Measurements from ENCODE around the gene TRIM74.
"Not testable (repeated sequence)": the region's sequence is repeated elsewhere in the genome, so short reads cannot be mapped to it uniquely, and the experiment has no call there.

The TRIM74 gene

DNA sequence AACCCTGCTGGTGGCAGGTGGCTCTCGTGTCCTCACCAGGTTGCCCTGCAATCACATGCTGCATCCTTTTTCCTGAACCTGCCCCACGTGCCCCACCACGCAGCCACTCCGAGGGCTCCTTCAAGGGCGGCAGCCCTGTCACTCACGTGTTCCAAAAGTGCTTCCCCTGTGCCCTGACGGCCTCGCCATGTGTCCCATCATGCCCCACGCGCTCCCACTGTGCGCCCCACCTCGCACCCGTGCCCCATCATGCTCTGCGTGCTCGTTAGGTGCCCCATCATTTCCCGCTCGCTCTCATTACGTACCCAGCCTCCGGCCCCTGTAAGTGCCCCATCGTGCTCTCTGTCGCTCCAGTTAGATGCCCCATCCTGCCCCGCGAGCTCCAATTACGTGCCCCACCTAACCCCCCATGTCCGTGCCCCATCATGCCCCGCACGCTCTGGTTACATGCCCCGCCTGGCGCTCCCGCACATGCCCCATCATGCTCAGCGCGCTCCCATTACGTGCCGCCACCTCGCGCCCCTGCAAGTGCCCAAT lies at the start of gene TRIM74:
TSS of gene TRIM74 (minus strand) at position 487 of the 537 bp plus-strand sequence. CDS start 3,309 bp downstream, outside the sequence.
- H3K4me3 ChIP-seq (ENCODE audit: low read depth, low read length), result not testable (repeated sequence)

DNA sequence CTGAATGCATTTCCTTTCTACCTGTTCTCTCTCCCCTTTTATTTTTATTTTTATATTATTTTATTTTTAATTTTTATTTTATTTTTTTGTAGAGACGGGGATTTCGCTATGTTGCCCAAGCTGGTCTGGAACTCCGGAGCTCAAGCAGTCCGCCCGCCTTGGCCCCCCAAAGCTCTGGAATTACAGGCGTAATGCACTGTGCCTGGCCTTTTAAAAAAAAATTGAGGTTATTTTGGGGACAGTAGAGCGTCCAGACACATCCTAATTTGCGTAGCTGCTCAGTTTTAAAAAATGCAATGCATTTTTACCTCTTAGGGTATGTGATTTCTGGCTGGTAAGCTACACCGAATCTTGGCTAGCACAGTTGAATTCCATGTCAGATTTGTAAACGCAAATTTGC lies 37.2 kb upstream of the TRIM74 start:
- H3K4me3 ChIP-seq (ENCODE audit: low read depth, low read length), result peak overlapping the region; percentile 46

DNA sequence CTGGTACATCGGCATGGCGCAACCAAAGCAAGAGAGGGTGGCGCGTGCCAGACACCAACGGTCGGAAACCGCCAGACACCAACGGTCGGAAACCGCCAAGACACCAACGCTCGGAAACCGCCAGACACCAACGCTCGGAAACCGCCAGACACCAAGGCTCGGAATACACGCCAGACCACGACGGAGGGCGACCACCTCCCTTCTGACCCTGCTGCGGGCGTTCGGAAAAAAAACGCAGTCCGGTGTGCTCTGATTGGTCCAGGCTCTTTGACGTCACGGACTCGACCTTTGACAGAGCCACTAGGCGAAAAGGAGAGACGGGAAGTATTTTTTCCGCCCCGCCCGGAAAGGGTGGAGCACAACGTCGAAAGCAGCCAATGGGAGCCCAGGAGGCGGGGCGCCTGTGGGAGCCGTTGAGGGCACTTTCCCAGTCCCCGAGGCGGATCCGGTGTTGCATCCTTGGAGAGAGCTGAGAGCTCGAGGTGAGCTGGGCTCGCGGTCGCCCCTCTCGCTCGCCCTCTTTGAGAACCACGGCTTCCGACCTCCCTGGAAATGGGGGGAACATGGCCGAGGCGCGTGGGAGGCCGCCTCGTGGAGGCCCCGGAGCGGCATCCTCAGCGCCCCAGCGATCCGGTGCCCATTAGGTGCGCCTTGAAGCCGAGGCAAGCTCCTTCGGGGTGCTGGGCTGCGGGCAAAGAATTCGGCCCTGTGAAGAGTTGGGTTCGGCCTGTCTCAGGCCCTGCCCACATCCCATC lies 36.6 kb upstream of the TRIM74 start:
- H3K4me3 ChIP-seq (ENCODE audit: low read depth, low read length), result peak overlapping the region; percentile 53

DNA sequence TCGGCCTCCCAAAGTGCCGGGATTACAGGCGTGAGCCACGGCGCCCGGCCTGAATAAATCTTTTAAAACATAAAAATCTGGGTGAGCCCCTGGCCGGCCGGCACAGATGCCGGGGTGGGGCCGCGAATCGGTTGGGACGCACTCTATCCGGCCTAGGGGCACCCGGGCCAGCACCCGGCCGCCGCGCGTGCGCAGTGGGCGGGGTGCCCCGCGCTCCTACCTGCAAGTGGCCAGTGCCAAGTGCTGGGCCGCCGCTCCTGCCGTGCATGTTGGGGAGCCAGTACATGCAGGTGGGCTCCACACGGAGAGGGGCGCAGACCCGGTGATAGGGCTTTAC lies 36.1 kb upstream of the TRIM74 start:
- peak overlapping the region; percentile 53 for H3K4me3 ChIP-seq (ENCODE audit: low read depth, low read length)

DNA sequence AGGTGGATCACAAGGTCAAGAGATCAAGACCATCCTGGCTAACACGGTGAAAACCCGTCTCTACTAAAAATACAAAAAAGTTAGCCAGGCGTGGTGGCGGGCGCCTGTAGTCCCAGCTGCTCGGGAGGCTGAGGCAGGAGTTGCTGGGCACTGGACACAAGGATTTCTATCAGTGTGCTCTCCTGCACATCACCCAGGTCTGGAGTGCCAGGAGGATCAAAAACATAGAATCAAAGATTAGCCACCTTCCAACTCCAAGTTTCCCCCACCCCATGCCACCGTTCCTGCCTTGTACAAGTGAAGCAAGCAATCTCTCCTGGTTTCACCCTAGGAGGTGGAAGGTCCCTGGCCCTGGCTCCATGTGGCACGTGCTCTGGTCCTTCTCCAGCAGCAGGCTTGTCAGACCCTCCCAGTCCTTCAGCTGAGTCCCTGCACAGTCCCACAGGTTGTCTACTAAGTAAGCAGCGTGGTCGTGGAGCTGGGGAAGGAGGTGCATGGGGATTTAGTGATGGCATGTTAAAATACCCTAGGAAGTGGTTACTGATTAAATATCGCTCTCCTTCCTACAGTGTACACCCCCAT lies 28.7 kb upstream of the TRIM74 start:
- not testable (repeated sequence) for H3K4me3 ChIP-seq (ENCODE audit: low read depth, low read length)

DNA sequence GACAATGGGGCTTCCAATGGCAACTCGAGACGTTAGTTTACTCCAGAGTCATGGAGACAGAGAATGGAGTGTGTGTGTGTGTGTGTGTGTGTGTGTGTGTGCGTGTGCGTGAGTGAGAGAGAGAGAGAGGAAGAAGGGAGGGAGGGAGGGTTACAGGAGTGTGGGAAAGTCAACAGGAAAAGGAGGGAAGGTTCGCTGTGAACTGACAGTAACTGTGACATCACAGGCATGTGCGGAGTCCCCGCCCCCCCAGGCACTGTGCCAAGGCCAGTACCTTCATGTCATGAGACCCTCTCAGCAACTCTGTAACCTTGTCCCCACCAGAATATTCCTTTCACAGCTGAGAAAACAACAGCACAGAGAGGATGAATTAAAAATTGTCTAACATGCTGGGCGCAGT lies 28.2 kb upstream of the TRIM74 start:
- not testable (repeated sequence) for H3K4me3 ChIP-seq (ENCODE audit: low read depth, low read length)

DNA sequence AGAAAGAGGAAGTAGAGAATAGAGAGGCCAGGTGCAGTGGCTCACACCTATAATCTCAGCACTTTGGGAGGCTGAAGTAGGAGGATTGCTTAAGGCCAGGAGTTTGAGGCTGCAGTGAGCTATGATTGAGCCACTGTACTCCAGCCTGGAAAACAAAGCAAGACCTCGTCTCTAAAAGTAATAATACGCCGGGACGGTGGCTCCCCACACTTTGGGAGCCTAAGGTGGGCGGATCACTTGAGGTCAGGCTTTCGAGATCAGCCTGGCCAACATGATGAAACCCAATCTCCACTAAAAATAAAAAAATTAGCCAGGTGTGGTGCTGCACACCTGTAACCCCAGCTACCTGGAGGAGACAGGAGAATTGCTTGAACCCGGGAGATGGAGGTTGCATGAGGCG lies 26.2 kb upstream of the TRIM74 start:
- not testable (repeated sequence) for H3K4me3 ChIP-seq (ENCODE audit: low read depth, low read length)

DNA sequence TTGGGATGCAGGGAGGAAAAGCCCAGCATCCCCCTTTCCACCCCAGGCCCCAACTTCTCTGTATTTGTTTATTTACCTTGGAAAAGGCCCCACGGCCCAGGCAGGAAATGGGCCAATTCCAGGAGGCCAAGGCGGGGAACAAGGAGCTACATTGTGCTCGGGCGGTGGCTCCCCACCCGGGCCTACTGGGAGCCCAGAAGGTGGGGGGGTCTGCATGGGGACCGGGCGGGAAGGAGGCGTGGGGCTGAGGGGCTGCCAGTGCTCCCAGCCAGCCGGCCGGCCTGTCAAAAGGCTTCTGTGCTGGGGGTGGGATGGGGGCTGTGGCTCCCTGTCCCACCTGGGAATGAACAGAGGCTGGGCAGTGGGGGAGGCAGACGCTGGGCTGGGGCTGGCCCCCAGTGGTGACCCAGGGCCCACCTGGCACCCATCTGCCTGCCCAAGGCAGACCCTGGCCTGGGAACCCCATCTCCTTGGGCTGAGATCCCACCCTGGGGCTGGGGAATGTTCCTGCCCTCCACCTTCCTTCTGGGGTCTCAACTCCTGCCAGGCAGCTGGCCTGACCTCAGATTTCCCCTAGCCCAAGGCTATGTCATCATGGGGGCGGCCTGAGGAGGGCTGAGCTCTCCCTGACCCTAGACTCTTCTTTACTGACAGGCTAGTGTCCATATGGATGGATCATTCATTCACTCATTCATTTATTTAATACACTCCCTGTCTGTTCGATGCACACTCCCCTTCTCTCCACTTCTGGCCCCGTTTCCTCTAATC lies 21.1 kb upstream of the TRIM74 start:
- H3K4me3 ChIP-seq (ENCODE audit: low read depth, low read length), result not testable (repeated sequence)

DNA sequence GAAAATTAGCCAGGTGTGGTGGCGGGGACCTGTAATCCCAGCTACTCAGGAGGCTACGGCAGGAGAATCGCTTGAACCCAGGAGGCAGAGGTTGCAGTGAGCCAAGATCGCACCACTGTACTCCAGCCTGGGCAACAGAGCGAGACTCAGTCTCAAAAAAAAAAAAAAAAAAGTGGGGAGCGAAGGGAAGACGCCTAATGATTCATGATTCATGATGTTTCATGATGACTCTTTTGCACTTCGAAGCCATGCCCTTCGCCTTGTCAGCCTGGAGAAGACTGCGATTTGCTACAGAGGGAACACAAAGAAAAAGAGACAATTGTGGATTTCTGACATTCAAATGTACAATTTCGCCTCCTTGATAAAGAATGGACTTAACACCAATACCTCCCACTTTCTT lies 12.8 kb upstream of the TRIM74 start:
- not testable (repeated sequence) for H3K4me3 ChIP-seq (ENCODE audit: low read depth, low read length)

DNA sequence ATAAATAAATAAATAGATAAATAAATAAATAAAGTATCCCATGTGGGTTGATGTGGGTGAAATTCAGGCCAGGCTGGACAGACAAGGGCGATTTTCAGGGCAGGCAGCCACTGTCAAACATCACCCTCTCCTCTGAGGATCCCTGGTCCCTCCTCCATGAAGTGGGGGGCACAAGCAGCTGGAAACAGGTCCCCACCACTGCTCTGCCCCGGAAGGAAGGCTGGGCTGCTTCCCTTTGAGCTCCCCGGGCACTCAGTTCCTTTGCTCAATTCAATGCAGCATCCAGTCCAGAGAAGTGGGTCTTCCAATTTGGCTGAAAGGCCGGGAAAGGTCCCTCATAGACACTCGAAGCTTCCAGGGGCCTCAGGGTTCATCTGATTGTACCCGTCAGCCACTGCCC lies 11.1 kb upstream of the TRIM74 start:
- H3K4me3 ChIP-seq (ENCODE audit: low read depth, low read length), result not testable (repeated sequence)

DNA sequence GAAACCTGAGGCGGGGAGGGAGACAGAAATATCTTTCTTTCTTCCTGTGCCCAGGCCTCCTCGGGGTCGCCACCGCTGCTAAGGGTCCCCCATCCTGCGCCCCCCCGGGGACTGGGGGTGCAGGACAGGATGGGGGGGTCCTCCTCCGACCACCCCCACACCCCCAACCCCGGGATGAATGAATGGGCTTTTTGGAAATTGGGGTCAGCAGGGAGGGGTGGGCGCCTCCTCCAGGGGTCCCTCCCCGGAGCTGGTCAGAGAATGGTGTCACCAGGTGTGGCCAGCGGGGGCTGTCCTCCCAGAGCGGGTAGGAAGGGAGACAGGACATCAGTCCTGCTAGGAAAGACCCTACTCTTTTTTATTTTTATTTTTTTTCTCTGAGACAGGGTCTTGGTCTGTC lies 7.2 kb upstream of the TRIM74 start:
- H3K4me3 ChIP-seq (ENCODE audit: low read depth, low read length), result not testable (repeated sequence)

DNA sequence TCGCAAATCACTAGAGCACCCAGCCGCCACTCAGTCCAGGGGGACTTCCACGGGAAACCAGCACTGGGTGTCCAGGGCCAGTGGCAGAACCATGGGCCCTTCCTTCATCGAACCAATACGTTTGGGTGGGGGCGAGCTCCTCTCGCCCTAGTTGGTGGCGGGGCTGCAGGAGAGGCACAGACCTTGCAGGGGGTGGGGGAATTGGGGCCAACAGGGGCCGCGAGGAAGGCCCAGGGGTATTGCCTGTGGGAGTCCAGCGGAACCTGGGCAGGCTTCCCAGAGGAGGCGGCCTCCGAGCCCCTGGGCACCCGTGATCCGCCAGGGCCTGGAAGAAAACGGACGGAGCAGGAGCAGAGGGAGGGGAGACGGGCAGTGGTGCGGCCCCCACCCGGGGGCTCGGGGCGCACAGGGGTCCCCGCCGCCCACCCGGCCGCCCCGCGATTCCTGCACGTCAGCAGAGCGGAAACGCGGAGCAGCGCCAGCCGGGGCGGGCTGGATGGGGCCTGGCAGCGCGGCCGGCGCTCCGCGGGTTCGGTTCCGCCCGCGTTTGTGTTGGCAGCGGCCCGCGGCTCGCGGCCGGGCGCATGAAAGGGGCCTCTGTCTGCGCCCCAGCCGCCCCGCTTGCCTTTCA lies 6.5 kb upstream of the TRIM74 start:
- not testable (repeated sequence) for H3K4me3 ChIP-seq (ENCODE audit: low read depth, low read length)

DNA sequence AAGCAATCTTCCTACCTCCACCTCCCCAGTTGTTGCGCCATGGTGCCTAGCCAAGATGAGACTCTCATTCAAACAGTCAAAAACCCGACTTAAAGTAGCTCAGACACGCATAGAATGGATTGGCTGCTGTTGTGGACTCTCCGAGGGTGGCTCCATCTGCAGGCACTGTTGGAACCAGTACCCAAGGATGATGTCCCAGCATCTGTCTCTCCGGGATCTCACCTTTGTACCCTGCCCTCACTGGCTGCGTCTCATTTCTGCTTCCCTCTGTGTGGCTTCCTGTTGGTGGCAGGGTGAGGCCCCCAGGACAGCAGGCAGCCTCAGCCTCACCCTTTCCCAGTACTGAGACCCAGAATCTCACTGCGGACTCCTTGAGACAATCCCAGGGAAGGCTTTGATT lies 5.5 kb upstream of the TRIM74 start:
- not testable (repeated sequence) for H3K4me3 ChIP-seq (ENCODE audit: low read depth, low read length)

DNA sequence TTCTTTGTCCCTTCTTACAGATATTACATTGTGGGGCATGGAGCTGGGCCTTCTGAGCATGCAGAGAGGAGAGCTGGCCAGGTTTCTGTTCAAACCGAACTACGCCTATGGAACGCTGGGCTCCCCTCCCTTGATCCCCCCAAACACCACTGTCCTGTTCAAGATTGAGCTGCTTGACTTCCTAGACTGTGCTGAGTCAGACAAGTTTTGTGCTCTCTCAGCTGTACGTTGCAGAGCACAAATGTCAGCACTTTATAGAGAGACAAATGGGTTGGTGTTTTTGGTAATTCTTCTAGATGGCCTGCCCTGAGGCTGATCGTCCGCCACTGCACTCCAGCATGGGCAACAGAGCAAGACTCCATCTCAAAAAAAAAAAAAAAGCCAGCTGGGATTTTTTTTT lies 2.2 kb upstream of the TRIM74 start:
- H3K4me3 ChIP-seq (ENCODE audit: low read depth, low read length), result not testable (repeated sequence)

DNA sequence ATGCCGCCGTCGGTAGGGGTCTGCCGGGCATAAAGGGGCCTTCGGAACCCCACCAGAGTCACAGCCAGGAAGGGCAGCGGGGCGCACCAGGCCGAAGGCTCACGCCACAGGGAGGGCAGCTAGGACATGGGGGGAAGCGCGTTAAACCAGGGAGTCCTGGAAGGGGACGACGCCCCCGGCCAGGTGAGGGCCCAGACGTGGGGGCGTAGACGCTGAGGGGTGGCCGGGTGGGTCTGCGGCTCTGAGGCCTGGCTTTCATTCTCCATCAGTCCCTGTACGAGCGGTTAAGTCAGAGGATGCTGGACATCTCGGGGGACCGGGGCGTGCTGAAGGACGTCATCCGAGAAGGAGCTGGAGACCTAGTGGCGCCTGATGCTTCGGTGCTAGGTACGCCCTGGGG lies 422 bp upstream of the TRIM74 start:
- not testable (repeated sequence) for H3K4me3 ChIP-seq (ENCODE audit: low read depth, low read length)

DNA sequence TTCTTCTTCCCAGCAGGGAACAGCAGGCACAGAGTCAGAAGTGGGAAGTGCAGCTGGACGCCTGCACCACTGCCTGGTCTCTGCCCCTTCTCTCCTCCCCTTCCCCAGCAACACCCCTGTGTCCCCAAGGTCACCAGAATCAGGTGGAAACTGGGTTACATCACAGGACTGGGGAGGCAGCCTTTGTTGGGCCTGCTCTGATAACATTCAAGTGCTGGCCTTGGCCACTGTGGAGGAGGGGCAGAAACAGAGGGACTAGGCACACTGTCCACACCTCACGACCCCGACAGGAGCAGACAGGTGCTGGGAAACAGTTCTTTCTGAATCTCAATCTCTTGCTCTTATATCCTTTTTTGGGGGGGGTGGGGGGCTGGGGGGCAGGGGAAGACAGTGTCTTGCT lies 2.4 kb downstream of the TRIM74 start:
- H3K4me3 ChIP-seq (ENCODE audit: low read depth, low read length), result not testable (repeated sequence)

DNA sequence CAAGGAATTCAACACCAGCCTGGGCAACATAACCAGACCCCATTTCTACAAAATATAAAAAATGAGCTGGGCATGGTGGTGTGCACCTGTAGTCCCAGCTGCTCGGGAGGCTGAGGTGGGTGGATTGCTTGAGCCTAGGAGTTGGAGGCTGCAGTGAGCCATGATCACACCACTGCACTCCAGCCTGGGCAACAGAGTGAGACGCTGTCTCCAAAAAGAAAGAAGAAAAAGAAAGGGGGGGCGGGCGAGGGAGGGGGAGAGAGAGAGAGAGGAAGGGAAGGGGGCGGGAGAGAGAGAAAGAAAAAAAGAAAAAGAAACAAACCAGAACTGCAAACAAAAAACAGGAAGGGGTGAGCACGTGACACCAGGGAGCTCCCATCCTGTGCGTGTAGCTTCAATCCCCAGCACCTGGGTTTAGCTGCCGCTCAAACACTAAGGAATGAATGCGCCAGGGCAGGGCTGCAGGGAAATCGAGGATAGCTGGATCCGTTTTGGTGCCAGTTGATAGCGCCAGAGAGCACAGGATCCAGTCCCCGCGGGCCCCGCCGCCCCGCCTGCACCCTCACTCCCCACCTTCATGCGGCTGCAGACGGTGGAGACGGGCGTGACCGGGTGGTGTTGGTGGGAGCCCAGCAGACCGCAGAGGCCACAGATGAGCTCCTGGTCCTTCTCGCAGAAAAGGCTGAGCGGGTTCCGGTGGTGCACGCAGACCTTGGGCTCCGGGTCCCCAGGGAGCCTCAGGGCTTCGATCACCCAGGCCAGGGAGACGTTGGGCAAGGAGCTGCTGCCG lies 3.9 kb downstream of the TRIM74 start:
- not testable (repeated sequence) for H3K4me3 ChIP-seq (ENCODE audit: low read depth, low read length)

DNA sequence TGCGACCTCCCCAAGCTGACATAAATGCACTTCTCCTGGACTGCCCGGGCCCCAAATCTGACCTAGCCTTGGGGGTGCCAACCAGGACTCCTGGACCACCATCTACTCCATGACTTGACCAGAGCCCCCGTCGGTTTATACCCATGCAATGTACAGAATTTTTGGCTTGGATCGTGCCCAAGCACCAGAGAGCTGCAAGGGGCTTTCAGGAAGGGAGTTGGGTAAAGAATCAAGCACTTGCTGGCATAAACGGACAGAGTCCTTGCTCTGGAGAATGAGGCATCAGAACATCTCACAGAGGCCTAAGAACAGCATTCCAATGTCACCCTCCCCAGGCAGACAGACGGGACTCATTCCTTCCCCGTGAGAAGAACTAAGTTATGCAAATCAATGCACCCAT lies 6.2 kb downstream of the TRIM74 start:
- not testable (repeated sequence) for H3K4me3 ChIP-seq (ENCODE audit: low read depth, low read length)

DNA sequence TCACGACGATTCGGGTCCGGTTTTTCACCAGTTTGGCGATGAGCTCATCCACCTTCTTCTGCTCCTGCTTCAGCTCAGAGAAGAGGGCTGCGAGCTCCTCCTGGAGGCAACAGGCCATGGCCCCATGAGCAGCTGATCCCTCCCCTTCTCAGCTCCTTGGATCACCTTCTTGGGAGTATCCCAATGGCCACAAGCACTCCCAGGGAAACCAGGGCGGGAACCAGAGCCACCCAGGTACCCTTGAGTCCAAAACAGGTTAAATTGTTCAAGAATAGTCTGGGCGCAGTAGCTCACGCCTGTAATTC lies 8.0 kb downstream of the TRIM74 start:
- not testable (repeated sequence) for H3K4me3 ChIP-seq (ENCODE audit: low read depth, low read length)

DNA sequence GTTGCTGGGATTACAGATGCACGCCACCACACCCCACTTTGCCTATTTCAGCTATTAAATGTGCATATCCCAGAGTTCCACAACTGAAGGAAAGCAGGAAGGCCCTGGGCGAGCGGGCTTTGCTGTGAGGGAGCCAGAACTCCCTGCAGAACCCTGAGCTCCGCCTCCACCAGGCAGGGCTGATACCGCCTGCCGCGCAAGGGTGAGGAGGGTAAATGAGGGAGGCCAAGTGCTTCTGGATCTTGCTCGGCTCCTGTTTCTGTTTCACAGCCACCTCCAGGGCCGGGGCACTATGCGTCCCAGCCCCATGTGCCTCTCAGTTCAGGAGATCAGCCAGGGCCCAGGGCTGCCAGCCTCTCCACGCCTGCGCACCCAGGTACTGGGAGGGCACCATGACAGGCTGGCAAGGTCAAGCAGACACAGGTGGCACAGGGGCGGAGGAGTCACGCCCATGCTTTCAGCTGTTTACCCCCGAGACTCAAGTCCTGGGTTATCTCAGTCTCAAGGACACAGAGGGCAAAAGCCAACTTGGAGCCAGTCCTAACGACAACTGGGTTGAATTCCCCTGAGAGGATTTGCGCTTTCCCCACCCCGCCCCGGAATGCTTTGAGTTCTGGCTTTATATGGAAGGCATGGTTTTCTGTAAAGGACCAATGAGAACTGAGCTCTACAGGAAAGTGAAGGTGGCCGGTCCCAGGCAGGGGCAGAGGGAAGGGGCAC lies 8.5 kb downstream of the TRIM74 start:
- H3K4me3 ChIP-seq (ENCODE audit: low read depth, low read length), result not testable (repeated sequence)
